ENCODE results near the gene PRKCB. TPM values are rescaled to one million over a fixed set of nuclear protein-coding genes. Genes with fewer than 3 reads are reported as not detected.

PRKCB gene
- polyA plus RNA-seq, 4 donors = 4.2 to 7.7 (median 5.0) TPM

GRCh38 chr16:23836078-23836403, 258 bp downstream of the PRKCB start:
- DNase-seq (ENCODE audit: low read depth in 4 of 4, low spot score in 3 of 4) = no peak

- DNase-seq (ENCODE audit: low read depth in 4 of 4, low spot score in 3 of 4) = no peak
These were observed 875 bp downstream of the PRKCB start for GRCh38 chr16:23836404-23837311.

DNA sequence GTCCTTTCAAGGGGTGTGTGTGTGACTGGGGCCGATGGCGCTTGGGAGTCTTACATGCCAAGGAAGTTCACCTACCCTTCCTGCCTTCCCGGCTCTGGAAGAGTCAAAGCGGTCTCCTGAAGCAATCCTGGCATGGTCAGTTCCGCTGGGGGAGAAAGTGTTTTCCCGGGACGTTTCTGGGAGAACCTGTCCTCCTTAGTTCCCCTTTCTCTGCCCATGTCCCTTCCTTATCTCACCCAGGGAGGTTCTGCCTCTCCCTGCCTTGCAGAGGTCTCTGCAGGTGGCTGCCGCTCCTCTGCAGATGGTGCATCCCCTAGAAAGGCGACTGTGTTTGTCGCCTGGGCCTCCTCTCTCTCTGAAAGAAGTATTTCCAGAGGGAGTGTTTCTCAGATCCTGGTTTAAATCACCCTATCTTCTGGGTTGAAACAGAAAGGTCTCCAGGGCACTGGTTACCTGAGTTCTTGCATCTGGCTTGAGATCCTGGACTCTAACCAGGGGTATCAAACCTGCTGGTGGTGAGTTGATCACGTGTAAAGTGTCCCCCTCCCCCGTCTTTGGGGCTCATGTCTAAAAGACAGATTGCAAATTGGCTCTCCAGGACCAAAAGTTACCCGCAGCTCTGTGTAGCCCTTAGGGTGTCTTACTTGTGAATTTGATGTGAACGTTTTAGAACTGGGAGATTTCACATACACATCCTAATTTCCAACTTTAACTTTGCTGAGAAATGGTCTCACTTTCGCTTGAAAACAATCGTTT, 1.9 kb downstream of the PRKCB start:
- DNase-seq (ENCODE audit: low read depth in 4 of 4, low spot score in 3 of 4) = no peak

DNA sequence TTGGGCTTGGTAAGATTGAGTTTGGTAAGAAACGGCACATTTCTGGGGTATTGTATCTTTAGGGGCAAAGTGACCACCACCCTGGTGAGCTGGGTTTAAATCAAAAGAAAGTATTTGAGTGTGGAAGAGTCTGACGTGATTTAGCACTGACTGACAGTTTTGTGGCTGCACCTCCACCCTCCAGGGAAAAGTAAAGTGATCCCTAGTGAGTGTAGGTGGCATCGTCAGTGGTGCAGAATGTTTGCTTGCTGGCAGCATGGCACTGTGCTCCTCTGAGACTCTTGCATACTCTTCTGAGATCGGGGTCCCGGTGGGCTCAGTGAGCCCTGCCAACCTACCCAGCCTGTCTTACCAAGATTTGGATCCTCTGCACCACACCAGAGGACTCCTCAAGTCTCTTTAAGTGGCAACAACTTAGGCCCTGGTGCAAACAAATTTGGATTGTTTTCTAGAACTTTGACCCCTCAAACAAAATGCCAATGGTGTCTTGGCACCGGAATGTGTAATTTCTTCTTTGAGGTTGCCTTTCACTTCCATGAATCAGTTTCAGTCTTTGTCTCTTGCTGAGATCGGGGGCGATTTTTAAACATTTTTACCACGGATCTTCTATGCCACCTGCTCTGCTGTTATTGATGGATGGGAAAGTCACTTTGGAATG, 2.8 kb downstream of the PRKCB start:
- DNase-seq (ENCODE audit: low read depth in 4 of 4, low spot score in 3 of 4) = no peak

- no peak for DNase-seq (ENCODE audit: low read depth in 4 of 4, low spot score in 3 of 4)
These were observed 4.5 kb downstream of the PRKCB start for GRCh38 chr16:23840310-23840709.

GRCh38 chr16:23842137-23842600, 6.4 kb downstream of the PRKCB start:
- DNase-seq (ENCODE audit: low read depth in 4 of 4, low spot score in 3 of 4) = no peak

GRCh38 chr16:23843143-23843542, 7.4 kb downstream of the PRKCB start:
- DNase-seq (ENCODE audit: low read depth in 4 of 4, low spot score in 3 of 4) = no peak

GRCh38 chr16:23847251-23847650, 11.5 kb downstream of the PRKCB start:
- no peak for DNase-seq (ENCODE audit: low read depth in 4 of 4, low spot score in 3 of 4)

DNA sequence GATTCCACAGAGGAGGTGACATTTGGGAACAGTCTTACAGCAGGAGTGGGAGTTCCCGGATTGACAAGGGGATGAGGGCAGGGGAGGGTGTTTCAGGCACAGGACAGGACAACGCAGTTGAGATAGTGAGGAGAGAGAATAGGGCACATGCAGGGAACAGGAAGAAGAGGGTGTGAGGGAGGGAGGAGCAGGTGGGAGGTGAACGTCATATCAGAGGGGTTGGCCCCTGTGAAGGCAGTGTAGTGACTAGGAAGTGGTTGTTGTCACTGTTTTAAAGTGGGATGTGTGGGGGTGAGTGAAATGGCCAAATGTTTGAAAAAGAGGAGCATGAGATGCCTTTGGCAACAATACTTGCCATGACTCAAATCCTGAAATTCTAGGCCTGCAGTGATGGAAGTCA, 12.2 kb downstream of the PRKCB start:
- DNase-seq (ENCODE audit: low read depth in 4 of 4, low spot score in 3 of 4) = no peak

DNA sequence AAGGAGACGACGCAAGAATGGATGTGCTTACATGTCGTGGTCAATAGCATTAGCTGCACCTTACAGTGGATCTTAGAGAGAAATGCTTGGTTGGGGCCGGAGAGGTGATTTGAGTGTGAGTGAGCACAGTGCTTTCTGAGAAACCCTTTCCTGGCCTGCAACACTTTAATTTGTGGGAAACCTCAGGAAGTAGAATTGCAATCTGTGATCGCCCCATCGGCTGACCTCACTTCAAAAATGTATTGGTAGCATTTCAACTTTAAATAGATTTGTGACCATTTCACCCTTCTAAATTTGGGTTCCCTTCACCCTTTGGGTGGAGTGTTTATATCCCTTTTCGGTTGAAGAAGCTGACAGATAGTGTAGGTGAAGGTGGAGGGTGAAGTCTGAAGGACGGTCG, 13.2 kb downstream of the PRKCB start:
- DNase-seq (ENCODE audit: low read depth in 4 of 4, low spot score in 3 of 4) = no peak

GRCh38 chr16:23852794-23853562, 17.2 kb downstream of the PRKCB start:
- DNase-seq (ENCODE audit: low read depth in 4 of 4, low spot score in 3 of 4) = no peak

- DNase-seq (ENCODE audit: low read depth in 4 of 4, low spot score in 3 of 4) = no peak
These were observed 19.2 kb downstream of the PRKCB start for GRCh38 chr16:23855010-23855409.

- no peak for DNase-seq (ENCODE audit: low read depth in 4 of 4, low spot score in 3 of 4)
These were observed 20.5 kb downstream of the PRKCB start for GRCh38 chr16:23856251-23856709.

GRCh38 chr16:23857256-23857880, 21.6 kb downstream of the PRKCB start:
- no peak for DNase-seq (ENCODE audit: low read depth in 4 of 4, low spot score in 3 of 4)

- DNase-seq (ENCODE audit: low read depth in 4 of 4, low spot score in 3 of 4) = no peak
These were observed 22.1 kb downstream of the PRKCB start for GRCh38 chr16:23857881-23858269.

DNA sequence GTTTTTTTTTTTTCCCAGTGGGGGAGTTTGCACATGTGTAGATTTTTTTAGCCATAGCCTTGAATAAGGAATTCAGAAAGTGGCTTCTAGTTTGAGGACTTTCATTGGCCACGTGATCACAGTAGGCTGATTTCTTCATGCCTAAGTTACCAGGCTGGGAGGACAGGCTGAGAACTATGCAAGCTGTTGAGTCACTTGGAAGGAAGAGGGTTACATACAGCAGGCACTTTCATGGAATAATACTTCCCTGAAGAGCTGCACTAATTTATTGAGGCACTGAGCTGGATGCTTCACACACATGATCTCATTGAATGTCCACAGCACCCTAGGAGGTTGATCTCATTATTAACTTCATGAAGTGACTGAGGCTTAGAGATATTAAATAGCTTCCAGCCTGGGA, 22.8 kb downstream of the PRKCB start:
- DNase-seq (ENCODE audit: low read depth in 4 of 4, low spot score in 3 of 4) = no peak

GRCh38 chr16:23859713-23860269, 24.0 kb downstream of the PRKCB start:
- DNase-seq (ENCODE audit: low read depth in 4 of 4, low spot score in 3 of 4) = no peak

GRCh38 chr16:23861874-23862273, 26.1 kb downstream of the PRKCB start:
- DNase-seq (ENCODE audit: low read depth in 4 of 4, low spot score in 3 of 4) = no peak

- DNase-seq (ENCODE audit: low read depth in 4 of 4, low spot score in 3 of 4) = no peak
These were observed 26.8 kb downstream of the PRKCB start for GRCh38 chr16:23862556-23862955.

All from left renal pelvis (tissue), 4 donors.